Osteoblast (primary cell): ENCODE measurements around the gene CLDND1. TPM values are rescaled to one million over a fixed set of nuclear protein-coding genes. Genes with fewer than 3 reads are reported as not detected.

Source experiments
- DNase-seq: peaks from one replicate; pipeline ENCODE4 v3.0.0; 2011; ENCODE audit warnings: low spot score, mixed read lengths; ENCODE audit not compliant: insufficient read length; ENCODE audit errors: missing footprints
- H2AFZ ChIP-seq: 2 replicates; pipeline ENCODE4 v1.6.0; 2011; ENCODE audit warnings: mild to moderate bottlenecking, low read length
- H3K27ac ChIP-seq: 2 replicates; pipeline ENCODE4 v1.5.1; 2011; ENCODE audit warnings: mild to moderate bottlenecking, low read depth, low read length, moderate library complexity
- H3K27me3 ChIP-seq: 2 replicates; pipeline ENCODE4 v1.6.0; 2012; ENCODE audit warnings: mild to moderate bottlenecking, control low read depth, inconsistent platforms, low read length, moderate library complexity; ENCODE audit not compliant: insufficient read depth
- H3K36me3 ChIP-seq: 2 replicates; pipeline ENCODE4 v1.5.1; 2011; ENCODE audit warnings: mild to moderate bottlenecking, low read length, control low read depth, moderate library complexity; ENCODE audit not compliant: insufficient read depth
- H3K4me1 ChIP-seq: 2 replicates; pipeline ENCODE4 v1.5.1; 2011; ENCODE audit warnings: mild to moderate bottlenecking, low read length, control low read depth, moderate library complexity; ENCODE audit not compliant: insufficient read depth
- H3K4me2 ChIP-seq: 2 replicates; pipeline ENCODE4 v1.6.0; 2011; ENCODE audit warnings: mild to moderate bottlenecking, low read length; ENCODE audit not compliant: insufficient read depth
- H3K4me3 ChIP-seq: fragments of 200-600 bp; sonication (generic); 3 replicates; pipeline ENCODE4 v1.5.1; 2012; ENCODE audit warnings: mild to moderate bottlenecking, low read length, inconsistent platforms; ENCODE audit not compliant: insufficient read depth
- H3K79me2 ChIP-seq: 2 replicates; pipeline ENCODE4 v1.6.0; 2012; ENCODE audit warnings: mild to moderate bottlenecking, low read length, control low read depth, inconsistent platforms; ENCODE audit not compliant: insufficient read depth
- H3K9me3 ChIP-seq: 2 replicates; pipeline ENCODE4 v1.5.1; 2011; ENCODE audit warnings: low read depth, low read length, control low read depth
- H4K20me1 ChIP-seq: 2 replicates; pipeline ENCODE4 v1.6.0; 2012; ENCODE audit warnings: mild to moderate bottlenecking, low read length, control low read depth; ENCODE audit not compliant: insufficient read depth
- CTCF ChIP-seq: IDR thresholded peaks from 2 replicates; pipeline ENCODE4 v1.5.1; 2011; ENCODE audit warnings: mild to moderate bottlenecking, low read depth, low read length, moderate library complexity; ENCODE audit errors: extremely low read depth
- total RNA-seq: library from RNA; depleted of rRNA; stranded (reverse); fragments of >200 nt; gene quantifications from 2 replicates; pipeline ENCODE4 v1.2.3, GENCODE V29; 2012

Gene CLDND1
- total RNA-seq, 1 donor, result 74.2 TPM

- Histone ChIP-seq H3K4me1 (no peaks in the 10 kb centered on the region), H3K4me2 (no peak overlapping the region), H3K4me3 (no peak overlapping the region), H3K9me3 (no peaks in the 10 kb centered on the region), H2AFZ (no peak overlapping the region), H3K27ac (no peak overlapping the region), H3K36me3 (no peaks in the 10 kb centered on the region), H4K20me1 (no peaks in the 10 kb centered on the region), H3K79me2 (no peaks in the 10 kb centered on the region), H3K27me3 (peaks cover 8% of the 10 kb centered on the region)
- DNase-seq, result no peak
- no peak for TF ChIP-seq CTCF
Observed at GRCh38 chr3:98541695-98542094, 19.0 kb upstream of the CLDND1 start.

- no peak for DNase-seq
- Histone ChIP-seq H4K20me1 (no peaks in the 10 kb centered on the region), H3K27ac (no peak overlapping the region), H3K4me1 (no peaks in the 10 kb centered on the region), H3K4me2 (no peak overlapping the region), H3K27me3 (peaks cover 8% of the 10 kb centered on the region), H3K9me3 (no peaks in the 10 kb centered on the region), H2AFZ (no peak overlapping the region), H3K36me3 (no peaks in the 10 kb centered on the region), H3K4me3 (no peak overlapping the region), H3K79me2 (no peaks in the 10 kb centered on the region)
- TF ChIP-seq CTCF, result no peak
Observed at GRCh38 chr3:98540346-98540745, 17.6 kb upstream of the CLDND1 start.

- H3K4me3 ChIP-seq, result no peak overlapping the region
- no peaks in the 10 kb centered on the region for H3K79me2 ChIP-seq
- H3K9me3 ChIP-seq, result no peaks in the 10 kb centered on the region
- H3K4me2 ChIP-seq, result no peak overlapping the region
- H3K4me1 ChIP-seq, result no peaks in the 10 kb centered on the region
- no peaks in the 10 kb centered on the region for H3K36me3 ChIP-seq
- H3K27ac ChIP-seq, result no peak overlapping the region
- H3K27me3 ChIP-seq, result peaks cover 5% of the 10 kb centered on the region
- H2AFZ ChIP-seq, result no peak overlapping the region
- no peak for TF ChIP-seq CTCF
- DNase-seq, result no peak
- H4K20me1 ChIP-seq, result no peaks in the 10 kb centered on the region
Observed at GRCh38 chr3:98536456-98537017, 13.8 kb upstream of the CLDND1 start.

GRCh38 chr3:98534734-98535133, 12.0 kb upstream of the CLDND1 start:
- Histone ChIP-seq H4K20me1 (no peaks in the 10 kb centered on the region), H2AFZ (no peak overlapping the region), H3K4me3 (no peak overlapping the region), H3K27me3 (peaks cover 5% of the 10 kb centered on the region), H3K36me3 (no peaks in the 10 kb centered on the region), H3K4me1 (no peaks in the 10 kb centered on the region), H3K4me2 (no peak overlapping the region), H3K9me3 (no peaks in the 10 kb centered on the region), H3K27ac (no peak overlapping the region), H3K79me2 (no peaks in the 10 kb centered on the region)
- no peak for DNase-seq
- TF ChIP-seq CTCF, result no peak
